Activated T-helper 9 cell treated with anti-CD3 and anti-CD28 coated beads, Interleukin-2, amount 50 U/mL, for 16 hours (primary cell): ENCODE measurements around the gene CRELD2.

Experiments used
- DNase-seq: peaks from one replicate; pipeline ENCODE4 v3.0.0-alpha.2; 2020; ENCODE audit warnings: low read depth

Gene CRELD2

GRCh38 chr22:49968831-49969661 lies 50.6 kb downstream of the CRELD2 start:
- no peak for DNase-seq

- no peak for DNase-seq
Observed at GRCh38 chr22:49969751-49970527, 51.5 kb downstream of the CRELD2 start.

DNA sequence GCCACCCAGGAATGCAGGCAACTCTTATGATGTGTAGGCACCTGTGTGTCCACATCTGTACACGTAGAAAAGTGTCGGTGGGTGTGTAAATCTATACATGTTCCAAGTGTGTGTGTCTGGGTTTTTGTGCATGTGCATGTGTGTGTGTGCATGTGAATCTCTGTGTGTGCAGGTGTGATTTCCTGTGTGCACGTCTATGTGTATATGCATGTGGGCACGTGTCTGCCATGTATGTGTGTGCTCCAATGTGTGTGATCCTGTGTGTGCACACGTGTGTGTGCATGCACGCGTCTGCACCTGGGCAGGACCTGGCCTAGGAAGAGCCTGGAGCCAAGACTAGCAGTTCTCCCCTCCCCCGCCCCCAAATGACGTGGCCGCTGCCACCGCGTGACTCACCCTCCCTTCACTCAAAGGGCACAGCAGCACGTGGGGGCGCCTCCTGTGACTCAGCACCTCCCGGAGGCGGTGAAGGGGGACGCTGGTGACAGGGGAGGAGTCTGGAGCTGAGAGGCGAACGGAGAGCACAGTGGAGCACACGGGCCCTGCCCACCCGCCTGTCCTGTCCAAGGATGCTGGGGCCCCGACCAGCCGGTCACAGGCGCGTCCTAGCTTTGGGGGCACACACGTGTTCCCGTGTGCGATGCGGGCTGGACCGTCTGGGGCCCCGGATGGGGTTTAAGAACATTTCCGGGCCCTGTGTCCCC lies 52.2 kb downstream of the CRELD2 start:
- DNase-seq: peak; percentile 95

DNA sequence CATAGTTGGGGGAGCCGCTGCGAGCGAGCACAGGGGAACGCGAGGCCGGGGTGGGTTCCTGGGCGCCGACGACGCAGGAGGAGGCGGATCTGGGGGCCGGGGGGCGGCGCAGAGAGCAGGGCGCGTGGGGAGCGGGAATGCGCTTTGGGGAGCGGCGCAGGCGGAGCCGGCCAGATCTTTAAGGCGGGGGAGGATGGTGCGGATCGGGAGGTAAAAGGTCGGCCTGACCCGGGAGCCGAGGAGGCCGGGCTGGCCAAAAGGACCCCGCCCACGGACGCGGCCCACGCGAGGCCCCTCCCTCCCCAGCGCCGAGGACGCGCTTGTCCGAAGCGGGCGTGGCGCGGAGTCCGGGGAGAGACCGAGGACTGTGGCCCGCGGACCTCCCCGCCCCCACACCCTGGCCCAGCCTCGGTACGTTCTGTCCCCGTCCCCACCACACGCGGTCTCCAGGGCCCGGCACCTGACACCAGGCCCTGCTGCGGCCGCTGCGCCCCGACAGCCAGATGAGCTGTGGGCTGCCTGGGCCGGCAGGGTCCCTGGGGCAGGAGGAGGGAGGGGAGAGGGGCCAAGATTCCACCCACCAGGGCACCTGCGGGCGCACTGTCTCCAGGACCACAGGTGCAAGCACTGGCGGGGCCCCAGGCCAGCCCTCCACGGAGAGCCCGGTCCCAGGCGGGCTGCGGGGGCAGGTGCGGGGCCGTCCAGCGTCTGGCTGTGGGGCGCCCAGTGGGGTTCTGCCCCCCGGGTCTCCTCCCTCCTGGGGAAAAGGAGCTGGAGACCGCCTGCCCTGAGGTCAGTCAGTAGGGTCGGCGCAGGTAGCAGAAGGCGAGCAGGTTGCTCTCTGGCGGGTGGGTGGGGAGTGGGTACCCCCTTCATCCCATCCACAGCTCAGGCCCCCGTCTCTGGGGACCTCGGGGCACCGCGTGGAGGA lies 53.1 kb downstream of the CRELD2 start:
- peak; percentile 63 for DNase-seq

DNA sequence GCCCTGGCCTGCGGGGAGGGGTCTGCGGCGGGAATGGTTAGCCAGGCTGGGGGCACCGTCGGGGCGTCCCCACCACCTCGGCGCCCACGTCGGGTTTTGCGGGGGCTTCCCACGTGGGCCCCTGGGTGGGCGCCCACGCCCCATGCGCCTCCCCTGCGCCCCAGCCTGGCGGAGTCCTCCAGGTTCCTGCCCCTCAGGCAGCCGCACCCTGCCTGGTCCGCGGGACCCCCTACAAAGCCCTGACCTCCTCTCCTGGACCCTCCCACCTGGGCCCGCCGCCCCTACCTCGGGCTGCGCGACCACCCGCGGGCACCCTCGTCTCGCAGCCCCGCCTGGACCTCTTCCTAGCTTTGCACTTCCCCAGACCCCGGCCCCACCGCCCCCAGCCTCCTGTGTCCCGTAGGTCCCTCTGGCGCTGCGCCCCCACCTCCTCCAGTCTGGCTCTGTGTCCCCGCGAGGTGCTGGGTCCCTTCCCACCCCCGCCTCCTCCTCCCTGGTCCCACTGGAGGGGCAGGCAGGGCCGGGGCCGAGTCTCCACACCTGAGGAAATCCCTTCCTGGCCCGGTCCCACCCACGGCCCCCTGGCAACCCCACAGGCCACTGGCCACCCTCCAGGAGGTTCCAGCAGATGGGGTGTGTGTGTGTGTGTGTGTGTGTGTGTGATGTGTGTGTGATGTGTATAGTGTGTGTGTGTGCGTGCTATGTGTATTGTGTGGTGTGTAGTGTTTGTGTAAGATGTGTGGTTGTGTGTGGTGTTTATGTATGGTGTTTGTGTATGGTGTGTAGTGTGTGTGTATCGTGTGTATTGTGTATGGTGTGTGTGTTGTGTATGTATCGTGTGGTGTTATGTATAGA lies 54.0 kb downstream of the CRELD2 start:
- no peak for DNase-seq

DNA sequence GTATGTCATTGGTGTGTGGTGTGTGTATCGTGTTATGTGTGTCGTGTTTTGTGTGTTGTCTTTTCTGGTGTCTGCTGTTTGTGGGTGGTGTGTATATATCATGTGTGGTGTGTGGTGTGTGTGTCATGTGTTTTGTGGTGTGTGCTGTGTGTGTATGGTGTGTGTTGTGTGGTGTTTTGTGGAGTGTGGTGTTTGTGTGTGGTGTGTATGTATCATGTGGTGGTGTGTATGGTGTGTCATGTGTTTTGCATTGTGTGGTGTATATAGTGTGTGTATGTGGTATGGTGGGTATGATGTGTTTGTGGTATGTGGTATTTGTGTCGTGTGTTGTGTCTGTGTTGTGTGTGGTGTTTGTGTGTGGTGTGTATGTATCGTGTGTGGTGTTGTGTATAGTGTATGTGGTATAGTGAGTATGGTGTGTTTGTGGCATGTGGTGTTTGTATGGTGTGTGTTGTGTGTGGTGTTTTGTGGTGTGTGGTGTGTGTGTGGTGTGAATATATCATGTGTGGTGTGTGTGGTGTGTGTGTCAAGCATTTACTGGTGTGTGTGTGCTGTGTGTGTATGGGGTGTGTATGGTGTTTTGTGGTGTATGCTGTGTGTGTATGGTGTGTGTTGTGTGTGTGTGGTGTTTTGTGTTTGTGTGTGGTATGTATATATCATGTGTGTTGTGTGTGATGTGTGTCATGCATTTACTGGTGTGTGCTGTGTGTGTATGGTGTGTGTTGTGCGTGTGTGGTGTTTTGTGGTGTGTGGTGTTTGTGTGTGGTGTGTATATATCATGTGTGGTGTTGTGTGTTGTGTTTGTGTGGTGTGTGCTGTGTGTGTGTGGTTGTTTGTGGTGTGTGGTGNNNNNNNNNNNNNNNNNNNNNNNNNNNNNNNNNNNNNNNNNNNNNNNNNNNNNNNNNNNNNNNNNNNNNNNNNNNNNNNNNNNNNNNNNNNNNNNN lies 54.9 kb downstream of the CRELD2 start:
- no peak for DNase-seq

DNA sequence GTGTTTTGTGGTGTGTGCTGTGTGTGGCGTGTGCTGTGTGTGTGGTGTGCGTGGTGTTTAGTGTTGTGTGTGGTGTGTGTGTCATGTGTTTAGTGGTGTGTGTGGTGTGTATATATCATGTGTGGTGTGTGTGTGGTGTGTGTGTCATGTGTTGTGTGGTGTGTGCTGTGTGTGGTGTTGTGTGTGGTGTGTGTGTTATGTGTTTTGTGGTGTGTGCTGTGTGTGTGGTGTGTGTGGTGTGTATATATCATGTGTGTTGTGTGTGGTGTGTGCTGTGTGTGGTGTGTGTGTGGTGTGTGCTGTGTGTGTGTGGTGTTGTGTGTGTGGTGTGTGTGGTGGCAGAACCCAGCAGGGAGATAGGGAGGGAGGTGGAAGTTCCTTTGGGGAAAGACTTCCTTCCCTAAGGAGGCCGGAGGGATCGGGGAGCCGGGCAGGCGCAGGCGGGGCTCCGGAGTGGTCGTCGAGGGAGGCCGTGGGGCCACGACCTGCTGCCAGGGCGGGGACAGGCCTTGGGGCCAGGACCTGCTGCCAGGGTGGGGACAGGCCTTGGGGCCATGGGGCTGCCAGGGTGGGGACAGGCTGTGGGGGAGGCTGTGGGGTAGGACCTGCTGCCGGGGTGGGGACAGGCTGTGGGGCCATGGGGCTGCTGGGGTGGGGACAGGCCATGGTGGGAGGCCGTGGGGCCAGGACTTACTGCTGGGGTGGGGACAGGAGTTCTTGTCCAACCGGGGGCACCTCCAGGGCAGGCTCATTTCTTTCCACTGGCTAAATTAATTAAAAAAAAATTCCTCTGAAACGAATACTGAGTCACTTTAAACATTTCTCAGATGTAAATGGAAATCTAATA lies 57.3 kb downstream of the CRELD2 start:
- DNase-seq: no peak

- DNase-seq: peak; percentile 51
Observed at GRCh38 chr22:49976439-49977175, 58.2 kb downstream of the CRELD2 start.
